Spinal cord (tissue), 10 donors: ENCODE results near the gene HPS3. TPM values are rescaled to one million over a fixed set of nuclear protein-coding genes. Genes with fewer than 3 reads are reported as not detected.
"Not testable (repeated sequence)": the region's sequence is repeated elsewhere in the genome, so short reads cannot be mapped to it uniquely, and the experiment has no call there.

Source experiments
- DNase-seq, 6 donors: peaks; one replicate each; pipeline versions ENCODE4 v3.0.0 to v3.0.0-alpha.2; 2013 to 2015; ENCODE audit warnings: low spot score in 6 of 6, low read depth in 4 of 6
- H3K27ac ChIP-seq: one replicate; pipeline ENCODE4 v1.5.1; 2013; ENCODE audit warnings: low read depth, low read length, control low read depth
- H3K27me3 ChIP-seq: one replicate; pipeline ENCODE4 v1.6.1; 2013; ENCODE audit warnings: low read length; ENCODE audit not compliant: control insufficient read depth, insufficient read depth
- H3K36me3 ChIP-seq: one replicate; pipeline ENCODE4 v1.6.1; 2013; ENCODE audit warnings: low read length; ENCODE audit not compliant: control insufficient read depth, insufficient read depth
- H3K4me1 ChIP-seq: one replicate; pipeline ENCODE4 v1.6.1; 2013; ENCODE audit warnings: low read length; ENCODE audit not compliant: control insufficient read depth, insufficient read depth
- H3K4me3 ChIP-seq: one replicate; pipeline ENCODE4 v1.5.1; 2013; ENCODE audit warnings: low read depth, low read length, control low read depth
- H3K9me3 ChIP-seq: one replicate; pipeline ENCODE4 v1.6.1; 2013; ENCODE audit warnings: low read length; ENCODE audit not compliant: control insufficient read depth, insufficient read depth
- whole genome bisulfite sequencing: methylation state at CpG from one replicate; pipeline ENCODE4 v1.1.5; 2013; ENCODE audit warnings: missing lambda C conversion rate; ENCODE audit not compliant: insufficient coverage; 5-methylcytosine and 5-hydroxymethylcytosine counted together
- polyA plus RNA-seq, 2 donors: library from polyadenylated mRNA; unstranded; fragments of 120-200 nt; gene quantifications; one replicate each; pipeline ENCODE4 v1.2.1, GENCODE V29; 2013; ENCODE audit not compliant: insufficient read length in 2 of 2
- total RNA-seq, 2 donors: library from RNA; depleted of rRNA in 1 of 2; stranded (reverse); fragments of 120-200 nt in 1 of 2; fragments of >200 nt in 1 of 2; gene quantifications; one replicate each; pipeline versions ENCODE4 v1.2.3 to v1.2.4, GENCODE V29; 2013 to 2014
- donor health status: healthy.

Gene HPS3
- total and polyA plus RNA-seq, 4 donors: 21.6 to 28.5 (median 25.5) TPM

DNA sequence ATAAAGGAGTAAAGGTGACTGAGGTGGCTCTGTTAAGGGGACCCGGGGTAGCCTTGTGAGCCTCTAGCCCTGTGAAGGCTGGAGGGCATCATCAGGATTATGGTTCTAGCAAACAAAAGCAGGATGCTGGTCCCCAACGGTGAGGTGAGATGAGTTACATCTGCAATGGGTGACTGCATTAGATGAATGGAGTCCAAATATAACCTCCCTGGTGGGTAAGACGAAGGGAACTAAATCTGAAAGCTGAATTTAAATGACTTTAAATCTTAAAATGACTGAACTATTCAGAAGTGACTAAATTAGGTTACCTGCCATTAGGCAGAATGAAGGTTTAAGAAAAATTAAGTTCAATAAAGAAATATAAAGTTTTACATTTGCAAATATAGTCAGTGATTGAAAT is 38.5 kb upstream of the HPS3 start:
- peaks cover 8% of the 10 kb centered on the region for H3K4me1 ChIP-seq
- H3K36me3 ChIP-seq: no peaks in the 10 kb centered on the region
- H3K27ac ChIP-seq: no peak overlapping the region
- no peak for DNase-seq
- WGBS: 80% methylated on average over 1 of the region's 3 CpGs
- H3K9me3 ChIP-seq: no peaks in the 10 kb centered on the region
- no peaks in the 10 kb centered on the region for H3K27me3 ChIP-seq
- H3K4me3 ChIP-seq: no peak overlapping the region

DNA sequence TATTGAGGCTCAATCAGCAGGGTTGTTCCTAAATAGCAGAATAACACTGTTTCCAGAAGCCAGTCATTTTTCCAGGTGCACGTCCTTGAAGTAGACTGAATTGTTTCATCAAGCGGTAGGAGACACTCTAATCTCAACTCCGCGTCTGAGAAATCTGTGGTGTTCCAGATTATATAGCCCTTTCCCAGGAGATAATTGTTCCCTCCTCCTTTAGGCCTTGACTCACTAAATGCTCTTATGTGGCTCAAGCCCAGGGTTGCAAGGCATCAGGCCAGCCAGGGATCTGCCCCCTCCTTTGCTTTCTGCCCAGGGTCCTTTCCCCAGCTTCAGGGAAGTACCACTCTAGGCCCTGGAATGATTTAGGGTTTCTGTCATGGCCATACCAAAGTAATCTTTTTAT is 37.5 kb upstream of the HPS3 start:
- H3K4me1 ChIP-seq: peaks cover 2% of the 10 kb centered on the region
- no peaks in the 10 kb centered on the region for H3K36me3 ChIP-seq
- DNase-seq: no peak
- no peaks in the 10 kb centered on the region for H3K9me3 ChIP-seq
- H3K27ac ChIP-seq: no peak overlapping the region
- no peaks in the 10 kb centered on the region for H3K27me3 ChIP-seq
- 83% methylated on average over 1 of the region's 4 CpGs for WGBS
- H3K4me3 ChIP-seq: no peak overlapping the region

- 95% methylated on average over 2 of the region's 4 CpGs for WGBS
- H3K27ac ChIP-seq: no peak overlapping the region
- DNase-seq: no peak
These were observed 34.0 kb upstream of the HPS3 start for GRCh38 chr3:149095487-149095886.

GRCh38 chr3:149097987-149098386 is 31.5 kb upstream of the HPS3 start:
- H3K4me1 ChIP-seq, H3K9me3 ChIP-seq, H3K4me3 ChIP-seq, DNase-seq, H3K27me3 ChIP-seq, H3K36me3 ChIP-seq, H3K27ac ChIP-seq: not testable (repeated sequence)
- WGBS: 94% methylated on average over 19 of the region's 19 CpGs

More at GRCh38 chr3:149095487-149095886, 34.0 kb upstream of the HPS3 start:
- H3K4me3 ChIP-seq: no peak overlapping the region
- no peaks in the 10 kb centered on the region for H3K9me3 ChIP-seq
- H3K36me3 ChIP-seq: no peaks in the 10 kb centered on the region
- no peaks in the 10 kb centered on the region for H3K27me3 ChIP-seq
- no peaks in the 10 kb centered on the region for H3K4me1 ChIP-seq

DNA sequence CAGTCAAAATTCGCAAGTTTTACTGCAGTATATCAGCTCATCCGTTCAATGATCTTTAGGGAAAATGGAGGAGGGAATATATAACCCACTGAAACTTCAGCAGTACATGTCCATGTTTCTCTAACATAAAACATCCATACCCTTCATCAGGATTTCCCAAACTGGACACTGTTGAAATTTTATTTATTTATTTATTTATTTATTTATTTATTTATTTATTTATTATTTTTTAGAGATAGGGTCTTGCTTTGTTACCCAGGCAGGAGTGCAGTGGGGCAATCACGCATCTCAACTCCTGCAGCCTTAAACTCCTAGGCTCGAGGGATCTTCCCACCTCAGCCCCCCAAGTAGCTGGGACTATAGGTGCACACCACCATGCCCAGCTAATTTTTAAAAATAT is 28.3 kb upstream of the HPS3 start:
- no peak overlapping the region for H3K4me3 ChIP-seq
- H3K4me1 ChIP-seq: no peaks in the 10 kb centered on the region
- H3K27me3 ChIP-seq: no peaks in the 10 kb centered on the region
- no peak for DNase-seq
- no peak overlapping the region for H3K27ac ChIP-seq
- WGBS: 100% methylated on average over 1 of the region's 4 CpGs
- H3K9me3 ChIP-seq: no peaks in the 10 kb centered on the region
- H3K36me3 ChIP-seq: no peaks in the 10 kb centered on the region

DNA sequence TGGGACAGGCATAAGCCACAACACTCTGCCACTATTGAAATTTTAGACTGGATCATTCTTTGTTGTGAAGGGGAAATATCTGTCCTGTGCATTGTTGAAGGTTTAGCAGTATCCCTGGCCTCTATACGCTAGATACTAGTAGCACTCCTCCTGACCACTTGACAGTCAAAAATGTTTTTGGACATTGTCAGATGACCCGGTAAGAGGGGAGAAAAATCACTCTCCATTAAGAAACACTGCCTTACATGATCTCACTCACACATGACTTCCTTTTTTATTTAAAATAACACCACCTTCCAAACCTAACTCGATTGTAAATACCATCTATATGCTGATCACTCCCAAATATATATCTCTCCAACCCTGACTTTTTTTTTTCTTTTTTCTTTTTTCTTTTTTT is 27.8 kb upstream of the HPS3 start:
- 100% methylated on average over 2 of the region's 3 CpGs for WGBS
- no peaks in the 10 kb centered on the region for H3K36me3 ChIP-seq
- no peaks in the 10 kb centered on the region for H3K9me3 ChIP-seq
- H3K4me1 ChIP-seq: no peaks in the 10 kb centered on the region
- no peak for DNase-seq
- H3K27me3 ChIP-seq: no peaks in the 10 kb centered on the region
- no peak overlapping the region for H3K27ac ChIP-seq
- no peak overlapping the region for H3K4me3 ChIP-seq

GRCh38 chr3:149104484-149104883 is 25.0 kb upstream of the HPS3 start:
- no peak overlapping the region for H3K4me3 ChIP-seq
- WGBS: 88% methylated on average over 1 of the region's 3 CpGs
- no peaks in the 10 kb centered on the region for H3K4me1 ChIP-seq
- DNase-seq: no peak
- H3K9me3 ChIP-seq: no peaks in the 10 kb centered on the region
- H3K27me3 ChIP-seq: no peaks in the 10 kb centered on the region
- no peak overlapping the region for H3K27ac ChIP-seq
- H3K36me3 ChIP-seq: no peaks in the 10 kb centered on the region

- H3K36me3 ChIP-seq: no peaks in the 10 kb centered on the region
- WGBS: 83% methylated on average over 1 of the region's 1 CpG
These were observed 15.0 kb upstream of the HPS3 start for GRCh38 chr3:149114458-149114857.

DNA sequence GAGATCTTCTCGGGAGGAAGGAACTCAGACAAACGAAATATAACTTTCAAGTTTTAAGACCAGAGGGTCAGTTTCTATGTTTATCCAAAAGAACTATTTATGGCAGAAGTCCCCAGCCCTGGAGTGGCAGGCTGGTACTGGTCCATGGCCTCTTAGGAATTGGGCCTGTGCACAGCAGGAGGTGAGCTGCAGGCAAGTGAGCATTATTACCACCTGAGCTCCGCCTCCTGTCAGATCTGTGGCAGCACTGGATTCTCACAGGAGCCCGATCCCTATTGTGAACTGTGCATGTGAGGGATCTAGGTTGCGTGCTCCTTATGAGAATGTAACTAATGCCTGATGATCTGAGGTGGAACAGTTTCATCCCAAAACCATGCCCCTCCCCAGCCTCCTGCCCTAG is 14.3 kb upstream of the HPS3 start:
- Histone ChIP-seq H3K27ac (no peak overlapping the region), H3K4me3 (no peak overlapping the region)
- 80% methylated on average over 1 of the region's 5 CpGs for WGBS

More at GRCh38 chr3:149114458-149114857, 15.0 kb upstream of the HPS3 start:
- H3K27ac ChIP-seq: no peak overlapping the region
- H3K9me3 ChIP-seq: no peaks in the 10 kb centered on the region
- no peak for DNase-seq
- H3K27me3 ChIP-seq: no peaks in the 10 kb centered on the region
- H3K4me1 ChIP-seq: no peaks in the 10 kb centered on the region
- H3K4me3 ChIP-seq: no peak overlapping the region

GRCh38 chr3:149118724-149119123 is 10.7 kb upstream of the HPS3 start:
- no peaks in the 10 kb centered on the region for H3K4me1 ChIP-seq
- no peak overlapping the region for H3K4me3 ChIP-seq
- DNase-seq: no peak
- no peaks in the 10 kb centered on the region for H3K27me3 ChIP-seq
- no peaks in the 10 kb centered on the region for H3K36me3 ChIP-seq
- H3K27ac ChIP-seq: no peak overlapping the region
- H3K9me3 ChIP-seq: no peaks in the 10 kb centered on the region
- 84% methylated on average over 9 of the region's 9 CpGs for WGBS

More for the DNA sequence above, 14.3 kb upstream of the HPS3 start:
- no peaks in the 10 kb centered on the region for H3K4me1 ChIP-seq
- H3K36me3 ChIP-seq: no peaks in the 10 kb centered on the region
- H3K27me3 ChIP-seq: no peaks in the 10 kb centered on the region
- no peak for DNase-seq
- H3K9me3 ChIP-seq: no peaks in the 10 kb centered on the region
